Calu3 (cell line): Measurements from ENCODE around the gene RPL6. TPM values are rescaled to one million over a fixed set of nuclear protein-coding genes. Genes with fewer than 3 reads are reported as not detected.
"Not testable (repeated sequence)": the region's sequence is repeated elsewhere in the genome, so short reads cannot be mapped to it uniquely, and the experiment has no call there.

Experiments
- BruUV-seq: library from RNA; stranded (reverse); fragments of 400-500 nt; replicated peaks from 2 replicates; lab custom pipeline; 2021; lab: Mats Ljungman, UMichigan
- CTCF ChIA-PET: fragments of 300-600 bp; sonication (Branson Sonifier 250); formaldehyde crosslinking; loops from one replicate; lab custom pipeline; 2022; ENCODE audit warnings: antibody characterized with exemption; lab: Charles Lee
- DNase-seq: peaks from one replicate; pipeline ENCODE4 v3.0.0; 2022
- H3K27ac Mint-ChIP-seq: one replicate; pipeline ENCODE4 v1.8.0; 2022; ENCODE audit warnings: mixed read lengths; ENCODE audit not compliant: unreplicated experiment
- H3K27me3 Mint-ChIP-seq: one replicate; pipeline ENCODE4 v1.8.0; 2022; ENCODE audit warnings: mixed read lengths; ENCODE audit not compliant: unreplicated experiment
- H3K36me3 Mint-ChIP-seq: one replicate; pipeline ENCODE4 v1.8.0; 2022; ENCODE audit warnings: mild to moderate bottlenecking, moderate library complexity, mixed read lengths; ENCODE audit not compliant: insufficient read depth, unreplicated experiment
- H3K4me1 Mint-ChIP-seq: one replicate; pipeline ENCODE4 v1.8.0; 2022; ENCODE audit warnings: mild to moderate bottlenecking, low read depth, mixed read lengths; ENCODE audit not compliant: unreplicated experiment
- H3K4me3 Mint-ChIP-seq: one replicate; pipeline ENCODE4 v1.8.0; 2022; ENCODE audit warnings: mild to moderate bottlenecking, low read depth, moderate library complexity, mixed read lengths; ENCODE audit not compliant: unreplicated experiment
- H3K9me3 Mint-ChIP-seq: one replicate; pipeline ENCODE4 v1.8.0; 2022; ENCODE audit warnings: low read depth, mixed read lengths; ENCODE audit not compliant: unreplicated experiment
- intact Hi-C: fragments of 100-400 bp; cut with micrococcal nuclease; formaldehyde crosslinking; loops from one replicate; pipeline ENCODE4 v1.10.0; 2022; ENCODE audit not compliant: unreplicated experiment
- total RNA-seq: library from RNA; stranded (reverse); gene quantifications from 2 replicates; pipeline ENCODE4 v1.2.3, GENCODE V29; 2022
- TF ChIP-seq, protein P1 (sequence below): fragments of 200-600 bp; IDR thresholded peaks from one replicate; pipeline ENCODE4 v1.8.0; 2022; ENCODE audit warnings: antibody characterized with exemption; ENCODE audit not compliant: unreplicated experiment

RPL6 gene
- total RNA-seq, 1 experiment from 2014 or later, result 1,267 TPM

DNA sequence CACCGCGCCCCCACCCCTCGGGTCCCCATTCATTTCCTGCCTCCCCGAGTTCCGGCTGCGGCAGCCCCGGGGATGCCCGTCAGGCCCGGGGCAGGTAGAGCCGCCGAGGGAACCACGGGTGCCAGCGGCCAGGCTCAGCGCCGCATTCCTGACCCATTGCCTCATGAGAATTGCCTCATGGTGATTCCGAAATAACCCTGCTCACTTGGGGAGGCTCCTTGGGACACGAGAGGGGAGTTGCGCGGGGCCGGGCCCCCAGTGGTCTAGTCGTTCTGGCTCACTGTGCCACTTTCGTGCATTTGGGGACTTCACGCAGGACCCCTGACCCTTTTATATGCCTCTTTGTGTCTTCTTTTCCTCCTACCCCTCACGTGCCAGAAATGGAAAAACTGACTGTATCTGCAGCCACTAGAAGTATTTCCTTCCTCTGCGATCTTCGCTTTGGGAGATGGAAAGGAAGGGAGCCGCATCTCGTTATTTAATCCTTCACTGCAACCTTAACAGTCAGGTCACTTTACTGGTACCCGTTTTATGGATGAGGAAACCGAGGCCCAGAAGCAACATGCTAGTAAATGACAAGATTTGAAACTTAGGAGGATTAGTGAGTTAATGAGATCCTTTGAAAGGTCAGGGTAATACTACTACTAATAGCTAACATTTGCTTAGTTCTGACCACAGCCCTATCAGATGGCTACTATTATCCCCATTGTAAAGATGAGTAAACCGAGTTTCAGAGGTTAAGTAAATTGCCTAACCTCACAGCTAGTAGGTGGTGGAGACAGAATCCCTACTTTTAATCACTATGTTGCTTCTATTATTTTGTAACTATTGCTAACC lies 10.1 kb upstream of the RPL6 start:
- TF ChIP-seq, protein P1, sequence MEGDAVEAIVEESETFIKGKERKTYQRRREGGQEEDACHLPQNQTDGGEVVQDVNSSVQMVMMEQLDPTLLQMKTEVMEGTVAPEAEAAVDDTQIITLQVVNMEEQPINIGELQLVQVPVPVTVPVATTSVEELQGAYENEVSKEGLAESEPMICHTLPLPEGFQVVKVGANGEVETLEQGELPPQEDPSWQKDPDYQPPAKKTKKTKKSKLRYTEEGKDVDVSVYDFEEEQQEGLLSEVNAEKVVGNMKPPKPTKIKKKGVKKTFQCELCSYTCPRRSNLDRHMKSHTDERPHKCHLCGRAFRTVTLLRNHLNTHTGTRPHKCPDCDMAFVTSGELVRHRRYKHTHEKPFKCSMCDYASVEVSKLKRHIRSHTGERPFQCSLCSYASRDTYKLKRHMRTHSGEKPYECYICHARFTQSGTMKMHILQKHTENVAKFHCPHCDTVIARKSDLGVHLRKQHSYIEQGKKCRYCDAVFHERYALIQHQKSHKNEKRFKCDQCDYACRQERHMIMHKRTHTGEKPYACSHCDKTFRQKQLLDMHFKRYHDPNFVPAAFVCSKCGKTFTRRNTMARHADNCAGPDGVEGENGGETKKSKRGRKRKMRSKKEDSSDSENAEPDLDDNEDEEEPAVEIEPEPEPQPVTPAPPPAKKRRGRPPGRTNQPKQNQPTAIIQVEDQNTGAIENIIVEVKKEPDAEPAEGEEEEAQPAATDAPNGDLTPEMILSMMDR, result no peak
- peak overlapping the region; percentile 99 for H3K27ac Mint-ChIP-seq
- H3K9me3 Mint-ChIP-seq, result no peaks in the 10 kb centered on the region
- peak; percentile 74 for DNase-seq
- intact Hi-C loops, result no loop called here
- H3K27me3 Mint-ChIP-seq, result no peaks in the 10 kb centered on the region
- H3K4me1 Mint-ChIP-seq, result peaks cover 27% of the 10 kb centered on the region
- CTCF ChIA-PET, result no interaction called here
- H3K36me3 Mint-ChIP-seq, result peaks cover 35% of the 10 kb centered on the region
- TSS peak; percentile 38 for BruUV-seq
- peak overlapping the region; percentile 100 for H3K4me3 Mint-ChIP-seq

DNA sequence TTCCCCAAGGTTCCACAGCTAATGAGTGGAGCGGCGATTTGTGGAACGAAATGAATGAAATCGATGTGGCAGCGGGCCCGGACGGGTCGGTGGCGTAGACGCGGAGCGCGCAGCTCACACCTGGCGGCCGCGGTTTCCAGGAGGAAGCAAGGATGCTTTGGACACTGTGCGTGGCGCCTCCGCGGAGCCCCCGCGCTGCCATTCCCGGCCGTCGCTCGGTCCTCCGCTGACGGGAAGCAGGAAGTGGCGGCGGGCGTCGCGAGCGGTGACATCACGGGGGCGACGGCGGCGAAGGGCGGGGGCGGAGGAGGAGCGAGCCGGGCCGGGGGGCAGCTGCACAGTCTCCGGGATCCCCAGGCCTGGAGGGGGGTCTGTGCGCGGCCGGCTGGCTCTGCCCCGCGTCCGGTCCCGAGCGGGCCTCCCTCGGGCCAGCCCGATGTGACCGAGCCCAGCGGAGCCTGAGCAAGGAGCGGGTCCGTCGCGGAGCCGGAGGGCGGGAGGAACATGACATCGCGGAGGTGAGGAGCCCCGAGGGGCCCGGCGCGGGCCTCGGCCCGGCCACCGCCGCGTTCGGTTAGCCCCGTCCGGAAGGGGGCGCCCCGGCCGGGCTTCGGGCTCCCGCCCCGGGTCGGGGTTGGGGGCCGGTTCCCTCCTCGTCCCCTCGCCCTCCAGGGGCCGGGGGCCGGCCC lies 9.3 kb upstream of the RPL6 start, which contains the start of gene PTPN11:
PTPN11 (plus strand) TSS at position 340 of the 689 bp plus-strand sequence; CDS start at position 505, 165 bp downstream.
- intact Hi-C loops, result no loop called here
- H3K4me3 Mint-ChIP-seq, result peak within 1 kb of the TSS; percentile 100
- peak; percentile 95 for DNase-seq
- TF ChIP-seq, protein P1, result peak; percentile 70
- no TSS peak for BruUV-seq
- H3K27ac Mint-ChIP-seq, result peak within 1 kb of the TSS; percentile 100
- no peaks in the 10 kb centered on the region for H3K27me3 Mint-ChIP-seq
- H3K36me3 Mint-ChIP-seq, result peaks cover 35% of the 10 kb centered on the region
- CTCF ChIA-PET, result no interaction called here
- peaks cover 27% of the 10 kb centered on the region for H3K4me1 Mint-ChIP-seq
- H3K9me3 Mint-ChIP-seq, result no peaks in the 10 kb centered on the region

DNA sequence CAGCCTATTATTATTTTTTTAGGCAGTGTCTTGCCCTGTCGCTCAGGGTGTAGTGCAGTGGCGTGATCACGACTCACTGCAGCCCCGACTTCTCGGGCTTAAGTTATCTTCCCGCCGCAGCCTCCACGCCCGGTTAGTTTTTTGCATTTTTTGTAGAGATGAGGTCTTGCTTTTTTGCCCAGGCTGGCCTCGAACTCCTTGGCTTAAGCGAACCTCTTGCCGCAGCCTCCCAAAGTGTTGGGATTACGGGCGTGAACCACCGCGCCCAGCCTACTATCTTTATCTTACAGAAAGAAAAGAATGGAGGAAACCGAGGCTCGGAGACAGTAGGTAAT lies 8.8 kb upstream of the RPL6 start:
- Mint-ChIP-seq H3K4me3 (peak overlapping the region; percentile 100), H3K4me1 (peaks cover 27% of the 10 kb centered on the region), H3K9me3 (no peaks in the 10 kb centered on the region), H3K27me3 (no peaks in the 10 kb centered on the region), H3K36me3 (peaks cover 35% of the 10 kb centered on the region), H3K27ac (peak overlapping the region; percentile 100)
- intact Hi-C loops, result no loop called here
- BruUV-seq, result TSS peak; percentile 95
- DNase-seq, result no peak
- TF ChIP-seq, protein P1, result no peak
- CTCF ChIA-PET, result no interaction called here

DNA sequence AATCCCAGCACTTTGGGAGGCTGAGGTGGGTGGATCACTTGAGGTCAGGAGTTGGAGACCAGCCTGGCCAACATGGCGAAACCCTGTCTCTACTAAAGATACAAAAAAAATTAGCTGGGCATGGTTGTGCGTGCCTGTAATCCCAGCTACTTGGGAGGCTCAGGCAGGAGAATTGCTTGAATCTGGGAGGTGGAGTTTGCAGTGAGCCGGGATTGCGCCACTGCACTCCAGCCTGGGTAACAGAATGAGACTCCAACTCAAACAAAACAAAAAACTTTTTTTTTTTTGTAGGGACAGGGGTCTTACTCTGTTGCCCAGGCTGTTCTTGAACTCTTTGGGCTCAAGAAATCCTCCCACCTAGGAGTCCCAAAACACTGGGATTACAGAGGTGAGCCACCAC lies 6.1 kb upstream of the RPL6 start:
- H3K4me3 Mint-ChIP-seq, DNase-seq, H3K27me3 Mint-ChIP-seq, H3K9me3 Mint-ChIP-seq, H3K4me1 Mint-ChIP-seq, H3K27ac Mint-ChIP-seq, intact Hi-C loops, BruUV-seq: not testable (repeated sequence)
- CTCF ChIA-PET, result interaction anchor here (0.6 to 0.7 kb wide), 4 partner anchors 39 to 503 kb away, joined by 3 to 7 read pairs (median 4); no protein-coding TSS in a partner anchor
- peaks cover 26% of the 10 kb centered on the region for H3K36me3 Mint-ChIP-seq
